NCI-H82 (cell line): ENCODE results near the gene FRK.
A peak's percentile ranks its signal among the peaks of the same experiment; 100 is the strongest.
"Not testable (repeated sequence)": the region's sequence is repeated elsewhere in the genome, so short reads cannot be mapped to it uniquely, and the experiment has no call there.

Experiments used
- DNase-seq: peaks from one replicate; lab custom pipeline; 2025; lab: John Stamatoyannopoulos, UW

Gene FRK

DNA sequence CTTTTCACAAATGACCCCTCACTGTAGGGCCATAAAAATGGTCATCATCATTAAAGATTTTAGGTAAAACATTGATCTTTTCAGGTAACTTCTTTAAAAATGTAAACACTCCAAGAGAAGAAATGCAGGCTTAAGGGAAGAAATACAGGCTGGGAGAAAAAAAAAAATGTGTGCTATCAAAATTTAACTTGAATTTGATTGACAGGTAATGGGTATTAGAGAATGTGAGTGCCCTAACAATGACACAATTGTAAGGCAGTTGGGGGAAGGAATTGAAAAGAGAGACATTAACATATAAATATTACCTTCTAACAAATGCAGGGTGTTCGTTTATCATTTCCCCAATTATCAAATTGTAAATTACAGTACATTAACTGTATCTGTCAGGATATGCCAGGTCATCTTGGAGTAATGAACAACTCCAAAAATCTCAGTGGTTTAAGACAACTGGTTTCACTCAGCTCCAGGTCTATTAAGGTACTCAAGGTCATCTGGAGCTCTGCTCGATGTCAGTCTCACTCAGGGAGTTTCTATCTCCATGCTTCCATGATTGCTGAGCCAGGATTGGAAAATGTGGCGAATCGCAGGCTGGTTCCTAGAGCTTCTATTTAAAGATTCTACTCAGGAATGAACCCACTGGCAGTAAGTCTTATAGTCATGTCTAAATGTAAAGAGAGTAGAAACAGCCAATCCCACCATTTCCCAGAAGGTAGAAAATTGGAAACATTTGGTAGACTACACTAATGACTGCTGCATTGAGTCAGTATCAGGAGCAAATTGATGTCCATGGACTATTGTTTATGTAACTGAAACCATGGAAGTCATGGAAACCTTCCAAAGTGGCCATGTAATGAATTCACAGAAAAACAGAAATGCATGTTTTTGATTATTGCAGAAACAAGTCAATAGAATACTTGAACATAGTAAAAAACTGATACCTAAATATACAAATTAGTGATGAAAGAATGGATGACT is 55.6 kb downstream of the FRK start:
- DNase-seq = no peak

DNA sequence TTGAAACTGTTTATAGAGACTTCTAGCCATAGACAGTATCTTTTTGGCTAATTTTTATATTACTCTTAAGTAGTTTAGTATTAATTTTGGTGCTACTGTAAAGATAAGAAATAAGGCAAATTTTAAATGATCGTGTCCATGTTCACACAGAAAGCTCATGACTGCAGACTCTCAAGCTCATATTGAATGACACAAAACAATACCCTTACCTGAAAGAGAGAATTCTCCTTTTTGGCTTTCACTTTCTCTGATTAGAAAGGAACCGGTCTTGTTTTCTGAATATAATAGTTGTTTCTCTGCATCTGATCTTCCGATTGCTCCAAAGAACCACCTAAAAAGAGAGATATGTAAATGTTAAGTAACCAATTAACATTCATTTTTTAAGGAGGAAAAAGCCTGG is 57.0 kb downstream of the FRK start:
- no peak for DNase-seq

DNA sequence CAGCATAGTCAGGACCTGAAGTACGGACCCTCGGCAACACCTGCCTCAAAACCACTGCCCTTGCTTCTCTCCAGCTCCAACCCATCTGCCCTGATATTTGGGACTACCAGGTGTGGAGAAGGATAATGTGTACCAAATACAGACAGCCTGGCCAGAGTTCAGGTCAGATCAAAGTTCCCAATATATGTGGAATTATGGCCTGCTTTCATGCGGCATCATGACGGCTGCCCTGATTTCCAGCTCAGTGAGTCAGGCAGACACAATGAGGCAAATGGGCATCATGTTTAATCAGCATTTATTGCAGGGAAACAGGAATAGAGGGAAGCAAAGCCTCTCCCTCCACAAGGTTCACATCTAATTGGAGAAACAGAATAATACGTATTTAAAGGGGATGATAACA is 57.9 kb downstream of the FRK start:
- DNase-seq = no peak

DNA sequence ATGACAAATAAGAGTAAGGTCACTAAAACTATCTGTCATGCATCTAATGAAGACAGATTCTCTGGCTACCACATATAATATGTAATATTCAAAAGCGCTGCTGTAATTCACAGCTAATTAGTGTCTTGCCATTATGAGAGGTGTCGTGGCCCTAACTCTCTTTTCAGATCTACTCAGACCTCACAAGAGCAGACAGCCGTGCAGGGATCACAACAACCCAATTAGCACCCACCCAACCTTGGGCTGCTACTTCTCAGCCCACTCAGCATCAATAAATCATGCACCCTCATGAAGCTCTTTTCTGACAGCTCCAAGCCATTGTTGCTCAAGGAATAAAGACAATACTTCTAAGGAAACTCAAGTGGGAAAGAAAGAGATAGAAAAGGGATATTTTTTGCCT is 61.5 kb downstream of the FRK start:
- no peak for DNase-seq

DNA sequence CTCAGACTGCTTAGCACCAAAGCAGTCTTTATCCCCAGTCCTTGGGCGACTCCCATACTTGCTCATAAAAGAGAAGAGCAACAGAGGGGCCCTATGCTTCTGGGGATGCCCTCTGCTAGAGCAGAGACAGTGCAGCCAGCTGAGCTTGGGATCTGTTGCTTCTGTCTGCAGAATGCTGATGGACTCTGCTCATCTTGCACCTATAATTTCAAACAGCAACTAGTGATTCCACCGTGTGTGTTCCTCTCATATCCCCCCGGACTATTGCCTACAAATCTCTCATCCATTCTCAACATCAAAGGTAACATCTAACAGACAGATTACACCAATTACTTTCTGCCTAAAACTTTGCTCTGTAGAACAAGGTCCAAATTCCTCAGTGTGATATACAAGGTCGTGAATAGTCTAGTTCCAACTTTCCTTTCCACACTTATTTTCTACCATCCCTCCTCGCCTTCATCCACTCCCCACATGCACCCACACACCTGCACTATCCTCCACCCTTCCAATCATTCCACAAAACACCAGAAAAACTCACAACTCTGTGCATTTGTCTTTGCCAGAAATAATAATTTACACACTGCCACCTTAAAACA is 62.6 kb downstream of the FRK start:
- DNase-seq = no peak

DNA sequence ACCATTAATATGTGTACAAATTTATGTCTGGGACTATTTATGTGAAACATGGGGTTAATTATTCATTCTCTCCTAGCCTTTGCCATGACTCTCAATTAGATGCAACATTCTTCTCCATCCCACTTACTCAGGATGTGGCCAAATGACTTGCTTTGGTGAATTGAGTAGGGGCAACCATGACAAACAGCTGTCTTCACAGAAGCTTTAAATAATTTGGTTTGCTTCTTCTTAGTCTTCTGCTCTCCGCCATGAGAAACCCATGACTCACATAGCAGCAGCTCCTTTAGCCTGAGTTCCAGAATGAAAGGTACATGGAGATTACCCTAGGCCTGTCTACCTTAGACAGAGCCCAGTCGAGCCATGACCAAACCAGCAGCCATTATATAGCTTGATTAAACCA is 74.7 kb downstream of the FRK start:
- no peak for DNase-seq

DNA sequence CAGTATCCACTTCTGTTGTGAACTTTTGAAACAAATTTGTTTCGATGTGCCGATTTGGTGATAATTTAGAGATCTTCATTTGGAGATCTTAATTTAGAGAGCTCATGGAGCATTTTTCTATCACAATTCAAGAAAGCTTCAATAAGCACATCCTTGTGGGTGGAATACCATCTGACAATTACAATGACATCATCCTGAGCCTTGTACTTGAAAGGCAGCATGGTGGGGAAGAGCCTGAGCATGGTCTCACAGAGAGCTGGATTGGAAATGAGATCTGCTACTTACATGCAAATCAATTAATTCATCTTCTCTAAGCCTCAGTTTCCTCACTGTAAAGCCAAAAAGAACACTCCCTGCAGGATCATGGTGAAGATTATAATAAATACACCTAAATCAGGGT is 75.9 kb downstream of the FRK start:
- no peak for DNase-seq

DNA sequence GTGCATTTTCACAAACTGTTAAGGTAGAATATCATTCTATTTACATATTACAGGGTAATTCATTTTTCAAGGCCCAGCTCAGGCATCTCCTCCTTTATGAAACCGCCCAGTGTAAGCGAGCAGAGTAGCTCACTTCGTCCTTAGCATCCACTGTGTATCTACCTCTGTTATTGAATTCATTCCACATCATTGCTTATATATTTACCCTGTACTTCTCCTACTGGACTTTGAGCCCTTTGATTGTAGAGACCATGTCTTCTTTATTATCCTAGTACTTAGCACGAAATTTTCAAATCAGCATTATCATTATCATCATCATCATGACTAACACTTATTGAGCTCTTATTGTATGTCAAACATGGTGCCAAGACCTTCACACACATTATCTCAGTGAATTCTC is 76.7 kb downstream of the FRK start:
- no peak for DNase-seq

DNA sequence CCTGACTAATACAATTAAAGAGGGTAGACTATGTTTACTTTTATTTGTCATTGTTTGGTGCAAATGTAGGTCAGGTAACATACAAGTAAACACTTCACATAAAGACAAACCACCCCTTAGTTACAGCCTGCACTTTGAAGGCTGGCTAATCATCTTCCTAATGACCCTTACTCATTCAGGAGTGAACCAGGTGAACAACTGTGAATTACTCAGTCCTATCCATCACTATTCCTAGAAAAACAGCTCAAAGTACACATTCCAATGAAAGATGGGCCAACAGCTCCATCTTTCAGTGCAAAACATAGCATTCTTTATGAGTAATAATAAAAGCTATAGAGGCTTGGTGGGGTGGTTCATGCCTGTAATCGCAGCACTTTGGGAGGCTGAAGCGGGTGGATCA is 78.2 kb downstream of the FRK start:
- no peak for DNase-seq

DNA sequence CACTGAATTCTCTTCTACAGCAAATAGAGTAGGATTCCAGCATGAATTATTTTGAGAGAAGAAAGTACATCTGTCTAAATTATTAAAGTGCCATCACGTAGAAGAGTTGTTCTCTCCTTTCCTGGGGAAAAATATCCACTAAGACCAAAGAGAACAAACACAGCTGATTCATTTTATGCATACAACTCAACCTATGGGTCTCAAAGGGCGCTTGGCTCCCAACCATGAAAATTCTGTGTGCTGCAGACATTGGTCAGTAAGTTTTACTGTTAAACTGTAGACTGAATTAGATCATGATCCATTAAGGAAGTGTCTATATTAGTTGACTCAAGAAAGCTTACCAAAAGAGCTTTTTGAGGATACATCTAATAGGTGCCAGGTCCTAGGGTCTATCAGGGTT is 83.5 kb downstream of the FRK start:
- no peak for DNase-seq

DNA sequence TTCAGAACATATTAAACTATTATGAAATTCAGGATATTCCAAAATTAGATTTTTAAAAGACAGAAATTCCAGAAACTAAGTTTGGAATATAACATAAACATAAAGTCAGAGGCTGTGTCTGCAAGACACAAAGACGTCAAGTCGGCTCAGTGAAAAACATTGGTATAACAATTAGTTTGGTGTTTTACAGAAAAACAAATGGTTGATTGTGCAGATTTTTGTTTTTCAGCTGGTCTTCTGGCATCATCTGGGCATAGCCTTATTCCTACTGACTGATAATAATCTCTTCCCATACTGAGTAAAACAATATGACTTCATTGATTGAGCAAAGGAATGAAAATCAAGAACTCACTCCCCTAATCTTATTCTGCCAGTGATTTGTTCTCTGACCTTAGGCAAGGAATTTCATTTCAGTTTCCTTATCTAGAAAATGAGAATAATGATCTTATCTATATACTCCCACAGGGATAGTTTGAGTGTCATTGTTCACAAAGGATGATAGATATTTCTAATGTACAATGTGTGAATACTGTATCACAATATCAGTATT is 84.3 kb downstream of the FRK start:
- no peak for DNase-seq

DNA sequence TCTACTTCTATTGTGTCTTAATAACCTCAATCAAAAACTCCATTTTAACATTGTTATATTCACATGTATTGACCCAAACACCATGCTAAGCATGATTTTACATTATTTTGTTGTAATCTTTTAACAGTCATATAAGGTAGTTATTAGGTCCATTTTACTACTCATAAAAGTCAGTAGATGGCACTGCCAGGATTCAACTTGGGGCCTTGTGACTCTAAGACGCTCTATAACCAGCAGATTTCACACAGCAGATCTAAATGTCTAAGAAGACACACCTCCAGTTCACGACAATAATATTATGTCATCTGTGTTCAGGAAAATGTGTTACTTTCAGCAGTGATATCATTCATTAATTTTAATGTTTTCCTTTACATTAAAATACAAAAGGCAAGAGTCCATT is 88.0 kb downstream of the FRK start:
- DNase-seq = no peak

DNA sequence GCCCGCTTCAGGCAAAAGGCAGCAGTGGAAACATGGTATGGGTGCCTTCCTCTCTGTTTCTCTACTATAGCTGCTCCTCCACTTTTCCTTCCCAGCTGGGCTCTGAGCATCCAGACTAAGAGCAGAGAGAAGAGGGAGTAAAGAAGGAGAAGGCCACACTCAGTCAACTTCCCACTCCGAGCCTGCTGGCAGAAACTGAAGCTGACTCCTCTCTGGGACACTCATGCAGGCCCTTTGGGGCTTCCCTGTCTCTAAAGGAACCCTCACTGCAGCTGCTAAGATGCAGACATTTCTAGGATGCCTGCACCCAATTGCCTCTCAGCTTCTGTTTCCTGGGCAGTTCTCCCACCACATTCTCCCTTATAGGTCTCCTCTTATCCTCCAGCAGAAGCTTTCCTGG is 88.9 kb downstream of the FRK start:
- DNase-seq = no peak

DNA sequence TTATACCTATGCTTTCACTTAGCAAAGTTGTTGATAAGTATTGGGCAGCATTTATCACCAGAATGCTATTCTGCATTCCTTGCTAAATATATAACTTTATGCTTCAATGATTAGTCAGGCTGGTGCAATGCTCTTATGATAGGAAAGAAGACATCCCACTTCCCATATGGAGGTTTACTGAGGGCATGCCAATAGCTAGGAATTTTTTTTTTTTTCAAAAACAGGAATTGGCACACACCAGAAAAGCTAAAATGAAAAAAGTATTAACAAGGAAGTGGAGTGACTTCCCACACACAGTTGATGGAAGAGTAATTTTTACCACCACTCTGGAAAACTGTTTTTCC is 90.8 kb downstream of the FRK start:
- DNase-seq = no peak

DNA sequence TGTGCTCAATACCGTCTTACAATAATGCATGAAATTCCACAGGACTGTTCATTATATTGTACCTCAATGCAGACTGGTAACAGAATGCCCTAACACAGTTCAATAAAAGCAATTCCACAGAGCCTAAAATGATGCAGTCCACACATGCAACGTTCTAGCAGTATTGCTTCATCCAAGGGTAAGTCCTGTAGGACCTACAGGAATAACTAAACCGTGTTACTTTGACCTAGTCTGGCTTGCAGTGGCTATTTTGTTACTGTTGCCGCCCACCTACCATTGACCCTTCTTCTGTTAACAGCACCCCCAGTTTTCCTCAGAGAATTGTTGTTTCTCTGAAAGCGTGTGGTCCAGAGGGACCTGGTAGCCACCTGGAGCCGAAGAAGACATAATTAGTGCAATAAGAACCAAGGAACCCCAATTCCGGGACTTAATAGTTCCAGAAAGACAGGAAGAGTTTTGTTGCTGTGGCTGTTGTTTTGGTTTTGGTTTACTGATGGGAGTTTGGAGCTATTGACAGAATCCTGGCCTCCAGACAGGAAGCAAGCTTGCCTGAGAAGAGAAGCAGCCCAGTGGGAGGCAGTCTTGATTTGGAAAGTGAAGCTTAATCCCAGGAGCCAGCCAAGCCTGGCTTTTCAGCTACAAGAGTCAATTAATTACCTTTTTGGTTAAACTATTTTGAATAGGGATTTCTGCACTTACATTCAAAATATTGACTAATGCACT is 91.3 kb downstream of the FRK start:
- DNase-seq = no peak

DNA sequence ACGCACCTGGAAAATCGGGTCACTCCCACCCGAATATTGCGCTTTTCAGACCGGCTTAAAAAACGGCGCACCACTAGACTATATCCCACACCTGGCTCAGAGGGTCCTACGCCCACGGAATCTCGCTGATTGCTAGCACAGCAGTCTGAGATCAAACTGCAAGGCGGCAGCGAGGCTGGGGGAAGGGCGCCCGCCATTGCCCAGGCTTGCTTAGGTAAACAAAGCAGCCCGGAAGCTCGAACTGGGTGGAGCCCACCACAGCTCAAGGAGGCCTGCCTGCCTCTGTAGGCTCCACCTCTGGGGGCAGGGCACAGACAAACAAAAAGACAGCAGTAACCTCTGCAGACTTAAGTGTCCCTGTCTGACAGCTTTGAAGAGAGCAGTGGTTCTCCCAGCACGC is 100.4 kb downstream of the FRK start:
- DNase-seq = not testable (repeated sequence)

DNA sequence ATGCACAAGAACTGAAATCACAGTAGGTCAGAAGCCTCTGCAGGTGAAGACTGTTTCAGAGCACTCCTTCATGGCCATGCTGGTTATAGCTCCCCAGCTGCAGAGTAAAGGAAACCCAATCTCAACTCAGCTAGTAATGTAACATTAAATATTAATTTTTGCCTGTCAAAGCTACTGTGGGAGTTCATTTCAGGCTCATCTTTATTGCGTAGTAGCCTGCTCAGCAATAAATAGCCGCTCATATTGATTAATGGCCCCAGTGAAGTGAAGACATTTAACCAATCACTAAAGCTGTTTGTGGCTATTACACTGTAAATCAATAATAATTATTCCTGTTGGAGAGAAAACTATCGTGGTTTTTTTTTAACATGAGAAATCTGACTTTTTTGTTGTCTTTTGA is 101.7 kb downstream of the FRK start:
- no peak for DNase-seq

DNA sequence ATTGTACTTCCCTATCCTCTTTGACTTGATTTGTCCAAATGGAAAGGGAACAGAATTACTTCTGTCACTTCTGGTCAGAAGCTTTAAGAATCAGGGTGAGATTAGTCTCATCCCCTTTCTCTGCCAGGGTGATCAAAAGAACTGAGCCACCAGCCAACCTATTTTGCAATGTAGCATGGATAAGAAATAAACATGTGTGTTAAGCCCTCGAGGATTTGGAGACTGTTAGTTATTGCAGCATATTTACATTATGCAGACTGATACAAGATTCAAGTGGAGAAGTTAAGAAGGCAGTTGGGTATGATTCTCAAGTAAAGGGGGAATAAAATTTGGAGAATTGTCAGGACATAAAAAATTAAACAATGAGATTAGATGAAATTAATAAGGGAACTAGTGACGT is 106.0 kb downstream of the FRK start:
- DNase-seq = peak; percentile 19

DNA sequence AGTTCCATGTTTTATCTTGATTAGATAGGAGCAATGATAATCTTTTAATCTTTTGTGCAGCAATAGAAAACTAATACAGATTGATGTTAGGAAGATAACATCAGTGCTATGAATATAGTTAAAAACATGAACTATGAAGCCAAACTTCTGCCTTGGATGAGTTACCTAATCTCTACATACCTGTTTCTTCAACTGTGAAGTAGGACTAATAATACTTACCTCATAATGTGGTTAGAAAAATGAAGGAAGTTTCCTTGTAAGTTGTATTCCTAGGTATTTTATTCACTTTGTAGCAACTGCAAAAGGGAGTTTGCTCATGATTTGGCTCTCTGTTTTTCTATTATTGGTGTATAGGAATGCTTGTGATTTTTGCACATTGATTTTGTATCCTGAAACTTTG is 111.9 kb downstream of the FRK start:
- DNase-seq = no peak

DNA sequence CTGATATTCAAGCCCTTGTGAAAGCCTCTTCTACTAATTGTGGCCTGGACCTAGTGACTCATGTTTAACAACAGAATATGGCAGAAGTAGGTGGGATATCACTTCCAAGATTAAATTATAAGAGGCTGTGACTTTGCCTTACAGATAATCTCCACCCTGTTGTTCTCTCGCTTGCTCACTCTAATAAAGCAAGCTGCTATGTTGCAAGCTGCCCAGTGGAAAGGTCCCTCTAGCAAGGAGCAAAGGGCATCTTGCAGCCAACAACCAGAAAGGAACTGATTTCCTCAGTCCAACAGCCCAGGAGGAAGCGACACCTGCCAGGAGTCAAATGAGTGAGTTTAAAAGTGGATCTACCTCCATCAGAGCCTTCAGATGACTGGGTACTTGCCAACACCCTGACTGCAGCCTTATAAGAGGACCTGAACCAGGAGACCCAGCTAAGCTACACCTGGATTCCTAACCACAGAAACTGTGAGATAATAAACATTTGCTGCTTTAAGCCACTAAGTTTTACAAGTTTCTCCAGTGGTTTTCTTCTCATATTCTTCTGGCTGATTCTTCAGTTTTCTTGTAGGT is 112.6 kb downstream of the FRK start:
- no peak for DNase-seq

DNA sequence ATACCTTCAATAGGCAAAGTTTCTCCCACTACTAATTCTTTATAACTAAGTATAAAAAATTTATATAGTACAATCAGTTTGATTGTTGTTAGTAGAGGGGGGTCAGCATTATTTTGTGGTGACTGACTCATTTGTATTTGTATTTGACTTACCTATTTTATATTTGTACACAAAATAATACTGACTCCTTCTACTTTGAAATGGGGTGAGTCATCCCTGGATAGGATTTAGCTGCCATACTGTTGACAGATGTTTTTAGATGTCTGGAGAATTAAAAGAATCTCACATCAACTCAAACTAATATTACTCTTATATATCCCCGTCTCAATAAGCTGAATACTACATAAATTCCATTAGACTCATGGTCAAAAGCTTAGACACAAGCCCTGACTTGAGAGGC is 114.9 kb downstream of the FRK start:
- DNase-seq = no peak

DNA sequence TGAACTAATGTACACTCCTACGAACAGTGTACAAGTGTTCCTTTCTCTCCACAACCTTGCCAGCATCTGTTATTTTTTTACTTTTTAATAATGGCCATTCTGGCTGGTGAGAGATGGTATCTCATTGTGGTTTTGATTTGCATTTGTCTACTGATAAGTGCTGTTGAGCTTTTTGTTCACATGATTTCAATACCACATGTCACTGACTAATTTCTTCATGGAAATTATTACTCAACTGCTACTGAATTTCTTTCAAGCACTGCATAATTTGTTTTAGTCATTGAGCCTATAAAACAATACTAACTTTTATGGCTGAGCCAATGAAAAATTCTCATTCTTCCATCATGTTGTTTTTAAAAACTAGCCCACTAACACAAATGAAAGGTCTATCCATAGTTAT is 115.4 kb downstream of the FRK start:
- DNase-seq = no peak

DNA sequence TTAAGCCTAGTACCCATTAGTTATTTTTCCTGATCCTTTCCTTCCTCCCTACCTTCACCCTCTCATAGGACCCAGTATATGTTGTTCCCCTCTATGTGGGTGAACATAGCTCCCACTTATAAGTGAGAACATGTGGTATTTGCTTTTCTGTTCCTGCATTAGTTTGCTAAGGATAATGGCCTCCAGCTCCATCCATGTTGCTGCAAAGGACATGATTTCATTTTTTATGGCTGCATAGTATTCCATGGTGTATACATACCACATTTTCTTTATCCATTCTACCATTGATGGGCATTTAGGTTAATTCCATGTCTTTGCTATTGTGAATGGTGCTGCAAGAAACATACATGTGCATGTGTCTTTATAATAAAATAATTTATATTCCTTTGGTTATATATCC is 115.9 kb downstream of the FRK start:
- not testable (repeated sequence) for DNase-seq
